ENCODE data around the gene ATPAF1.
A peak's percentile ranks its signal among the peaks of the same experiment; 100 is the strongest.

Gene ATPAF1

DNA sequence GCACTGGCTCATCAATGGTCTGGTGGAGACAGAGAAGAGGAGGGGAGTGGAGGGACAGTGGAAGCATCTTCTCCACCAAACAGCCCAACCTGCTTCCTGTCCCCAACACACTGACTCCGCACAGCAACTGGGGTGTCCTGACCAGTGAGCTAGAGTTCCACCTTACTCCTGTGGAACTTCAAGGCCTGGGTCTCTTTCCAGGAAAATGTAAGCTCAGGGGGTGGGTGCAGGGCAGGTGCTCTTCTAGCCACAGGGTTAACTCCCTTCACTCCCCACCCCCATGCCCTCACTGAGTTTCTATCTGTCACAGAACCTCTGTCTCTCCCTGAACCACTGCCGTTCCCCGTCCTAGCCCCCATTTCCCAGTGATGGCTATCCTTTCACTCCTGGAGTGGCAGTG is 52.4 kb downstream of the ATPAF1 start:
- DNase-seq (ENCODE audit: low spot score) = no peak

DNA sequence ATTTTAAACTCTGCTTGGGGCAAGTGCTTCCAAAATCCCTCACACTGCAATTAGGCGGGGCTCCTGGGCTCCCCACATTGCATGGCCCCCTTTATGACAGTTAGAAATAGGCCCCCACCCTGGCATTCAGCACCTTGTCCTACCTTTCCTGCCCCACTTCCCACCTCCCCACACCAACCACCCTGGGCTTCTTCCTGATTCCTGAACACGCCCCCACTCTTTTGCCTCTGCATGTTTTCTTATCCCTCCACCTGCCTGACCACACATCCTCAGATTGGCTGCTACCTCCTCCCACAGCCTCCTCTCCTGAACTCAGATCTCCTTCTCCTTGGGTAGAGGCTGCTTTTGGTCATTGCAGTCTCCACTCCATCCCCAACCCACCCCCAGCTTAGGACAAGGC is 53.1 kb downstream of the ATPAF1 start:
- no peak for DNase-seq (ENCODE audit: low spot score)

DNA sequence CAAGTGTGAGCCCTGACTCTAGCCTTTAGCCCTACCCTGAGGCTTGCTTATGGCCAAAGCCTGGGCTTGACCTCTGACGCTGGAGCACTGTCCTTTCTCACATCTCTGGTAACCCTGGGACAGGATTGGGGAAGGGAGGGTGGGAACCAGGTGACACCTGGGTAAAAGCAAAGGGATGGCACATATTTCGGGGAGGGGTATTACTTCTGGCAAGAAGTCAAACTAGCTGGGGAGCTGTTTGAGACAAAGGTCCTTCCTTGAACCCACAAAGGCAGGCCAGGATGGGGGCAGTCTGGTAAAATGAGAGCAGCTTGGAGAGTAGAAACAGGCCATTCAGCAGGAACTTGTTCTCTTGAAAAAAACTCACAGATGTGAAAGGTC is 53.6 kb downstream of the ATPAF1 start:
- DNase-seq (ENCODE audit: low spot score) = no peak

DNA sequence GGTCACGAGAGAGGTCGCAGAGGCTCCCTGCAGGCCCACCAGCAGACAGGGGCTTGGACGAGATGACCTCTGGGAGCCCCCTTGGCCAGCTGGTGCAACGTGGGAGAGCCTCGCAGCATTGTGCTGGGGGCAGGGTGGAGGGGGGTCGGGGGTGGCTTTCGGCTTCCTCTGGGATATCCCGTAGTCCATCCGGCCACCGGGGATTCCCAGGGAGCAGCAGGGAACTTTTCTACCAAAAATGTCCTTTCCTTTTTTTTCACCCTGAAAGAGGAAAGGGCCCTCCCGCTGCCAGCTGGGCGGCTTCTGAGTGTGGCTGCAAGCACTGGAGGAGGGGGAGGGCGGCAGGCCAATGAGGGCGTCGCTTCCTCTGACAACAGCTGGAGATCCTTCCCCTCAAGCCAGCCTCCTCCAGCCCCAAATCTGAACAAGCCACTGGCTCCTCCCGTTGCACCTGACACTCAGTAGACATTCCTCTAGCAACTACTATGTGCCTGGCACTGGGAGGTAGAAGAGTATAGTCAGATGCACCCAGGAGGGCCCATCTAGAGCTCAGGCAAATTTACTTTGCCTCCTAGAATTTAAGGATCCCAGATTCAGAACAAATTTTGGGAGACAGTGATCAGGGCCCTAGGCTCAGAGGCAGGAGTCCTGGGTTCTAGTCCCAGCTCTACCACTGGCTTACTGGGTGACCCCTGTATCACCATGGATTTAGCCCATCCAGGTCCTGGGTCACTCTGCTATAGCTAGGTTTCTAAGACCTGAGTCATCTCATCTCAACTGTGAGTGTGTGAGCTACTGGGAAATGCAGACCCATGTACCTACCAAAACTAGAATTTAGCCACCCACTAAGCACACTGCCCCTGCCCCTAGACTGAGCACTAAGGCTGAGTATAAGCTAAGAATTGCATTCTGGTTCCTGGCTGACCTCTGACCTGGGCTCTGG is 54.2 kb downstream of the ATPAF1 start:
- DNase-seq (ENCODE audit: low spot score) = peak; percentile 89

DNA sequence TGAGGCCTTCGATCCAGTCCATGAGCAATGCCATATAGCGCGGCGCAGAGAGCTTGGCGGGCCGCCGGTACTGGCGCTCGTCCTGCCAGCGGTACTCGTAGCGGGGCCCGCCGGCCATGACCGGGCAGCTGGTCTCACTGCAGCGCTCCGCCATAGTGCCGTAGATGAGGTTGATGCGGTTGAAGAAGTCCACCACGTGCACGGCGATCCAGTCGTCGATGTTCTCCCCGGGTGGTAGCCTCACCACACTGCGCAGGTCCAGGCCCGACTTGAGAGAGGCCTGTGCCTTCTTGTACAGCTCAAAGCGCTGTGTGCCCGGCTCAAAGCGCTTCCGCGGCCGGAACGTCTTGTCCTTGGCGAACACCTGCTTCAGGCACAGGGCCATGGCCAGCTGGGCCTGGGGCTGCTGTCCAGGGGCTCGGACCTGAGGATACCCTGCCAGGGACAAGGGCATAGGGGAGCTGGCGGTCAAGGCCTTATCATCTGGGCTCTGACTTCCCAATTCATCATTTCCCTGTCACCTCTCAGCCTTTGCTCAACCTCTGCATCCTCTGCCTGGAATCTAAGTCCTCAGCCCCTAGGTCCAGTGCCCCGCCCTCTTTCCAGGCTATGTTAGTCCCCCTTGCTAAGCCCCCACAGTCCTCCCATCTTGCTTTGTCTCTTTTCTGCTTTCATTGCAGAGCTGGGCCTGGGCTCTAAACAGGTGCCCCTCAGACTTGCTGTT is 55.1 kb downstream of the ATPAF1 start:
- no peak for DNase-seq (ENCODE audit: low spot score)

DNA sequence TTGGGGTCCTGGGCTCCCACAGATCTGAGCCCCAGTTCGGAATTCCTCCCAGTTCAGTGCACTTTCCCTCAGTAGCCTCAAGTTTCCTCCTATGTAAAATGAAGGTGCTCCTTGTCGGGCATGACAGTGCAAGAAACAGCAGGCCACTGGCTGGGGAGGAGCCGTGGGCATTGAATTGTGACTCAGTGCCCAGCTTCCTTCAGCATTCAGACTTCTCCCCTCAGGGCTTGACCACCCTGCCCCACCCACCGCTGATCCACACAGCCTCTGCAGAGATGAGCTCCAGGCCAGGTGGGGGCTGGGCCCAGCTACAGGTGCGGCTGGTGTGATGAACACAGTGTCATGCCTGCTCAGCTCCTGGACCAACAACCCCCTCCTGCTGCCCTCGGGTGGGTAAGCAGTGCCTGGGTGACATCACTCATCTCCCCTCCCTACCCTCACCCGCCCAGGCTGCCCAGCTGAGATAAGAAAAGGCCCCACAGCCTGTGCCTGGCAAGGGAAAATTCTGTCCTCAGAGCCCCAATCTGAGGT is 56.4 kb downstream of the ATPAF1 start:
- no peak for DNase-seq (ENCODE audit: low spot score)

DNA sequence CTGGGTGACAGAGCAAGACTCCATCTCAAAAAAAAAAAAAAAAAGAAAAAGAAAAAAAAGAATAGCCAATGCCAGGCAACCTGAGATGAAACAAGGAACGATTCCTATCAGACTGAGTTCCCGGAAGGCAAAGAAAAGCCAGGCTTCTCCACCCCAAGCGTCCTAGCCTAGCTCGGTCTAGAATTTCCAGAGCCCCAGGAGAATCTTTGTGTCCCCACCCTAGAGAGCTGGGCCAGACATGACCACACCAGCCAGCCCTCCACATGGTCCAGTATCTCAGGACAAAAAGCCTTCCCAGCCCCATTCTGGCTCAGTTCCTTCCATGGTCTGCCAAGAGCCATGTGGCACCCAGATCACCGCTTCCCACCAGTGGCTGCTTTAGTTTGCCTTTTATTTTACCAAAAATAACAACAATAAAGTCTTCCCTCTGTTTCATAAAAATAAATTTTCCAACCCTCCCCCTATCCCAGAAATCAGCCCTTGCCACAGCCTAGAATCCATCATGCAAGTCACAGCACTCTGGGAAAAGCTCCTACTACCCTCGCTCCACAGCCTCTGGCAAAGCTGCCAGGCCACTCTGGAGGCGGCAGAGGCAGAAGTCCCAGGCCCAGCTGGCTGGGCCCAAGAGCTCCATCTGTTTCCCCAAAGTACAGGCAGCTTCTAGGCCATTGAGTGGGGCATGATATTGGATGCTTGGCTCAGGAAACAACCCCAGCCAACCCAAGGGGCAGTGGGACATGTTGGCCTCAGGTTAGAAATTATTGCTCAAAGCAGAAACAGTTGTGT is 60.6 kb downstream of the ATPAF1 start:
- DNase-seq (ENCODE audit: low spot score) = no peak

DNA sequence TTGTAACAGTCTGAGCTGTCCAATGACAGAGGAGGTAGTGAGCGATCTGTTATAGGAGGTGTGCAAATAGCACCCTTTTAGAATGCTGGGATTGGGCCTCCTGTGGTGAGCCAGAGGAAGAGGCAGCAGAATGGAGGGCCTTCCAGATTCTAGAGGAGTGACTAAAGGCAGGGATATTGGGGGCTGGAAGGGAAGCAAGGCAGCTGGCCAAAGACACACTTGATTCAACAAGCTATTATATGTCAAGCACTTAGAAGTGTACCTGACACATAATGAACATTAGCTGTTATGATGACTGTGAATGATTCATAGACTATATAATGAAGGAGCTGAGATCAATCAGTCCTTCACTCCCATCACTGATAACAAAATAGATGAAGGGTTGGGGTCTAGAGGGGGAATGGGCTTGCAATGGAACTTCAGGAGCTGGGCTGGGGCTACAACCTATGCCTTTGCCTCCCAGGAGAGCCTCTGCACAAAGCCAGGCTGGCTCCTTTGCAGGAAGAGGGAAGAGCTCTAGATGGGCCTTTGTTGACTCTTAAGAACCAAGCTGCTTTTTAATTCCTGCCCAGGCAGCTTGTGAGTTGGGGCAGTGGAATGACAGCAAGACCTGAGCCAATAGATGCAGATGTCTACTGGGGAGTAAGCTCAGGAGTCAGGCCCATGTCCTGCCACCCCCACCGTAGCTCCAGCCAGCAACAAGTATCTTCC is 61.8 kb downstream of the ATPAF1 start:
- no peak for DNase-seq (ENCODE audit: low spot score)

DNA sequence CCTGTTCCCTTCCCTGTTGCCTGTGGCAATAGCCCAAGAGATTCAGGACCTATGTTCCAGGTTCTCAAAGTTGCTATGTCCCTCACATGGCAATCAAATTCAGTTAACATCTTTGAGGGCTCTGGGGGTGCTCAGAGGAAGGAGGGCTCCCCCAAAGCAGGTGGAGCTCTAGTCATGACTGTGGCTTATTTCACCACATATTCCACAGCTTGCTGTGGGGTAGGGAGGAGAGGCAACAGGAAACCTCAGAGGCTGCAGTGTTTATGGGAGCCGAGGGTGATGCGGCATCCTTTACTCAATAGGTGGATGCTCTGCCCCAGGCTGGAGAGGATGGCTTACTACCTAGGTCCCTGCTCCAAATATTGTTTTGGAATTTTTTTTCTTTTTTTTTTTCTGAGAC is 62.9 kb downstream of the ATPAF1 start:
- DNase-seq (ENCODE audit: low spot score) = no peak

DNA sequence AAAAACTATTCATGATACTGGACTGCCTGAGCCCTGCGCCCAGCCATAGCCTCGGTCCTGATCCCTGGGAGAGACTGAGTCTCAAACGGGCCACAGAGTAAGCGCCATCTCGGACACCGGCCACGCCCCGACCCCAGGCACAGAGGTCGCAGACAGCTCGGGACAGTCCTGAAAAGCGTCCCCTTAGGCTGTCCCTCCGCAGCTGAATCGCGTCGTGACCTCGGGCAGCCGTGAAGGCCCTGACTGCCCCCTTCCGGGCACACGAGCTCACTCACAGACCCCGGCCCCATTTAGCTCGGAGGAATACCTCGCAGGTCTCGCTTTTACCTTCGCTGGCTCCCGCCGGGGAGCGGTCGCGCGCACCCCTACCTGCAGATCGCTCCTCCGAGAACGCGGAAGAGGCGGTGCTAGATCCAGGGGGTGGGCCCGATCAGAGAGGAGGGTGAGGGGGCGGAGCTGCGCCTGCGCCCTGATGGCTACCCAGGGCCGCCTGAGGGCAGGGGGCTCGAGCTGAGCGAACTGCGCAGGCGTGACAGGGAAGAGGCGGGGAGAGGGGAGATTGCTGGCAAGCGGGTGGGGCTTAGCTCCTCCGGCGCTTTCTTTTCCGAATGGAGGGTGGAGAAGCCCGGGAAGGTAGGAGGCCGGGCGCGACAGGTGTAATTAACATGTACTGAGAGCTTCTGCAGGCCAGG is 64.2 kb downstream of the ATPAF1 start, which contains the start of gene MKNK1:
Gene MKNK1, minus strand, starts transcription at position 411 of the 692 bp plus-strand sequence. CDS start 20,941 bp downstream, outside the sequence.
- peak; percentile 96 for DNase-seq (ENCODE audit: low spot score)

DNA sequence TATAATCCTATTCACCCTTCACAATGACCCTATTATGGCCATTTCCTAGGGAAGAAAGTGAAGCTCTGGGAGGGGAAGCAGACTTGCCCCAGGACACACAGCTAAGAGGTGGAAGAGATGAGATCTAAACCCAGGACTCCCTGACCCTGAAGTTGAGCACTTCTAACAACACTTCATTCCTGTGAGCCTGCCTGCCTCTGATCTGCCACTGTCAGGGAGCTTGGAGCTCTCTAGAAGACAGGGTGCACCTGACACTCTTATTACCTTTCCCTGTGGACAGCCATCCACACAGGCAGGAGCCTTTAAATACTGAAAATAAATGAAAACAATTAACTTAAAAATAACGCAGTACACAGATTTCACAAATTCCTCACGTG is 64.7 kb downstream of the ATPAF1 start:
- no peak for DNase-seq (ENCODE audit: low spot score)

DNA sequence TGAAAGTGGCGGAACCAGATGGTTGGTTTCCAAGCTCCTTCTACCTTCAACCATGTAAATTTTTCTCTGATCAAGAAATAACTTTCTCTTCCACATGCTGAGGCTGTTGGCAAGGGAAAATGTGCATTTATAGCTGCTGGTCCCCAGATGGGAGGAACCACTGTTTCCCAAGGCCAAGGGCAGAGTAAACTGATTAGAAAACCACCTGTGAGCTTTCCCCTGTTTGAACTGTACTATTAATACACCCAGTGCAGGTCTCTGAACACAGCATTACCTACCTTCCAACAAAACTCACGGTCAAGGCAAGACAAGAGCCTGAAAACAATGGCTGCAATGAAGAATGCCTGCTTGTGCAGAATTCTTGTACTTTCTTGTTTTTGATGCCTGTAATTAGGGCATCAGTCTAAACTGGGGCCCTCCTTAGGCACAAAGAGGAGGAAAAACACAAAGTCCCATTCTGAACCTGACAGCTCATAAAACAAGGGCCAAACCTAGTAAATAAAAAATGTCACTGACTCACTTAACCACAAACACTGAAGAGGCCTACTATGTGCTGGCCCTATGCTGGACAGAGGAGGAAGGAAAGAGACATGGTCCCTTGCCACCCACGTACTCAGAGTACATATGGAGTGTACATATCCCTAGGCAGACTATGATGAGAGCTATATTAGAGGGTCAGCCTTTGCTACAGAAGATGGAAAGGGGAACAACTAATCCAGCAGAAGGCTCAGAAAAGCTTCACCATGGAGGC is 66.7 kb downstream of the ATPAF1 start:
- DNase-seq (ENCODE audit: low spot score) = no peak

DNA sequence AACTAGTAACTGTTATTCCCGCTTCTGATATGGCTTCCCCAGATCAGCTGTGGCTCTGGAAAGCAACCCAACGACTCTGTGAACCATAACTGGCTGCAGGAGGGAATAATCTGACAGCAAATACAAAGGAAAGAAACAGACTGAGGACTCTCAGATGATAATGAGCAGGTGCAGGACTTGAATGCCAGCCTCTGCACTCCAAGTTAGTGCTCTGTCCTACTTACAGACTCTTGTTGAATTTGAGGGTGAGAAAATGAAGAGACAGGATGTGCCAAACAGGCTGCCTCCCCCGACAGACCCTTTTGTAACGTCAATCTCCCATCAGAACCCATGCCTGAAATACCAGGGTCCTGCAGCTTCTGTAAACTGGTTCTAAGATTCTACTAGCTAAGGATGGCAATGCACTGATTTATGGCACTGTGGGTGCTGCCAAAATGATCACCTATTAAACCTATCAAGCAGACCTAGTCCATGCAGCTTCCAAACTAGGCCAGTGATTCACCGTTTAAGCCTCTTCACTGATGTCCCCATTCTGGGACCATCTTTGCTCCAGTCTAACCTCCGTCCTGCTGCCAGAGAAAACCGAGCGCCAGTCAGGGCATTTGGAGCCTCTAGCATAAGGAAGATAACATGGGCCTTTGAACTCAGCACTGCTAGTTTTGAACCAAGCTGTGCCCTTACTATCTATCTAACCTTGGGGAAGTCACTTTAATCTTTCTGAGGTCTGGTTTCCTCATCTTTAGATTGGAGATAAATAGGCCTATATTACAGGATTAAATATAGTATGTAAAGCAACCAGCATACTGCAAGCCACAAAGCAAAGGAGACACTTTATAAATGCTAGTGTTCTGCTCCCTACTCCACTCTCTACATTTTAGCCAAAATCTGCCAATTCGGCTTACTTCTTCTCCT is 68.8 kb downstream of the ATPAF1 start:
- no peak for DNase-seq (ENCODE audit: low spot score)

DNA sequence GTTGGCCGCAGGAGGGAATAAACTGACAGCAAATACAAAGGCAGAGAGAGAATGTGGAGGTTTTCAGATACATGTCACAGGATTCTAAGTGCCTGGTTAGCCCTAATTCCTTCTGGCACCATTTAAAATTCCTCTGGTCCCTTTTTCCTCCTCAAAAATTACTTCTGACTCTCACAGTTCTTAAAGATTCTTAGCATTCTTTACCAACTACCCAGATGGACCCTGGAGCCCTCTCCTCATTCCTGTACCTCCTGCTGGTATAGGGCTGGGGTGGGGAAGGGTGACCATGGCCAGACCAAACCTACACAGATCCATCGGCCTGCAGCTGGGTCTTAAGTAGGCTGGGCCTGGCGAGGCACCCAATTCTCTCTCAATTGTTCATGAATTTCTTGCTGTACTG is 71.3 kb downstream of the ATPAF1 start:
- no peak for DNase-seq (ENCODE audit: low spot score)

DNA sequence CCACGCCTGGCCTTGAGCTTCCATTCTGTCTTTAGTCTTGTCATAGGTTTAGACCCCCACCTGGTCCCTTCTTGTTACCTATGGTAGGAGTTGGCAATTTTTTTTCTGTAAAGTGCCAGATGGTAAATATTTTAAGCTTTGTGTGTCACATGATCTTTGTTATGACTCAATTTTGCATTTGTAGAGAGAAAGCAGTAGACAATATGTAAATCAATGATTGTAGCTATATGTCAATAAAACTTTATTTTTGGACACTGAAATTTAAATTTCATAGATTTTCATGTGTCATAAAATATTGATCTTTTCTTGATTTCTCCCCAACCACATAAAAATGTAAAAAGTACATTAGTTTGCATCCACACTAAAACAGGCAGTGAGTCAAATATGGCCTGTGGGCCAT is 72.1 kb downstream of the ATPAF1 start:
- no peak for DNase-seq (ENCODE audit: low spot score)

DNA sequence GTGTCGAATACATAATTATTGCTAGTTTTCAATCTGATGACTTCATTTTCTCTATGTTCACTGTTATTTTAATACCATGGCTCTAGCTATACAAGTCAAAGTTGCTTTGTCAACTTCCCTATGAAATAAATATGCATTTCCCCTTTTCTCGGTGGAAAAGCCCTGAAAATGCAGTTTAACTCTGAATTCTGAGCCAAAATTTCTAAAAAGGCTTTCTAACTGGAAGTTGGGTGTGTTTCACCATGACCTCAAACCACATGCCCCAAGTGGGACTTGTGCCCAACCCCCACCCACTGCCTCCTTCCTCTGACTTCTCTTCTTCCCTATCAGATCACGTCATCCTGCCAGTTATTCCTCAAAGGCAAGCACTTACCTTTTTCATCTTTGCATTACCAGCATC is 73.0 kb downstream of the ATPAF1 start:
- no peak for DNase-seq (ENCODE audit: low spot score)

DNA sequence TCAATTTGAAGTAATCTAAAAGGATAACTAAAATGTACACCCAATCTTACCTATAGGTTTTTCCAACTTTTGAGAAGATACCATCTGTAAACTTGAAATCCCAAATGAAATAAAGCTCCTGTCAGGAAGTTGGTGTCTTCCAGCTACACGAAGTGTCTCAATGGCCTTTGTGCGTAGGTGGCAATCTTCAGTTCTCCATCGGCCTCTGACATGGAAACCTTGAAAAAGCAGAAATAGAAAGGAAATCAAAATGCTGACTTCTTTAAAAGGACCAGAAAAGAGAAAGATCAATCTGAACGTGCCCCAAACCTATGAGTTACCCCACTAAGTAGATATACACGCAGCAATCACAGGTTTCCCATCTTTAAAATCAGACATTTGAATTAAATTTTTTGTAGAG is 74.1 kb downstream of the ATPAF1 start:
- no peak for DNase-seq (ENCODE audit: low spot score)

DNA sequence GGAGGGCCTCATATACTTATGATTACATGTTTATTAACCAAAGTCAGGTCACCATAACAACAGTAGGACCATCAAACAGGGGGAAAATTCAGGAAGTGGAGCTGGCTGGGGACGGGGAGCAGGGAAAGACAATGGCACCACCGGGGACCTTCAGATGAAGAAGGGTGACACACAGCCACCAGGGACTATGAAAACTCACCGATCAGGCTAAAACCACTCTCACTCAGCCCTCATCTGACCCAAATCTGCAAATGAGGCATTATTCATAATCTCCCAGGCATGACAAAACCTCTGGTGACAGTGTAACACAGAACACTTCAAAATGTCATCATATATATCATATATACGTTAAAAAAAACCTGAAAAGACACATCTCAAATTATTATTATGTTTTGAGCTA is 75.3 kb downstream of the ATPAF1 start:
- no peak for DNase-seq (ENCODE audit: low spot score)

DNA sequence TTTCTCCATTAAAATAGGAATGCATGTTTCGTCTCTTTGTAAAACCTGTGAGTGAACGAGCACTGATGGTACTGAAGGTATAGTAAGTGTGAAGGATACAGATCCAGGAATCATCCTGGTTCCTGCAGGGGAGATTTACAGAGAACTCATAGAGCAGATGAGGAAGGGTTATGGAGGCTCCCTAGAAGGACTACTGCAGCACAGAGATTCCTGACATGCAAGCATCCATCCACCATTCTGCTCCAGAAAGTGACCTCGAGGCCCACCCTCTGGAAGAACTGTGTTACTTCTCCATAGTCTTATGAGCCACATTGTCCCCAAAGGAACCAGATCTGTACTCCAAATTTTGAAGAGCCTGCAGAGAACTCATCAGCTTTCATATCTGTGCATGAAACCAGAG is 78.6 kb downstream of the ATPAF1 start:
- DNase-seq (ENCODE audit: low spot score) = peak; percentile 14
